GM19438 (cell line): ENCODE data around the gene SPOCK1.
"Not testable (repeated sequence)": the region's sequence is repeated elsewhere in the genome, so short reads cannot be mapped to it uniquely, and the experiment has no call there.

ENCODE experiments used
- ATAC-seq: cut with Tn5 transposase; IDR thresholded peaks from one replicate; pipeline ENCODE4 v1.9.1; 2021; ENCODE audit warnings: low read depth; ENCODE audit not compliant: unreplicated experiment

Gene SPOCK1

GRCh38 chr5:137236252-137236651, 262.9 kb downstream of the SPOCK1 start:
- no peak for ATAC-seq

GRCh38 chr5:137234973-137235943, 263.9 kb downstream of the SPOCK1 start:
- no peak for ATAC-seq

- ATAC-seq, result no peak
Measured at GRCh38 chr5:137233726-137234125, 265.4 kb downstream of the SPOCK1 start.

GRCh38 chr5:137233304-137233703, 265.8 kb downstream of the SPOCK1 start:
- not testable (repeated sequence) for ATAC-seq

GRCh38 chr5:137231540-137231939, 267.6 kb downstream of the SPOCK1 start:
- no peak for ATAC-seq

GRCh38 chr5:137228816-137229215, 270.3 kb downstream of the SPOCK1 start:
- no peak for ATAC-seq

GRCh38 chr5:137226081-137226480, 273.0 kb downstream of the SPOCK1 start:
- ATAC-seq, result no peak

GRCh38 chr5:137223324-137224295, 275.5 kb downstream of the SPOCK1 start:
- ATAC-seq, result no peak

GRCh38 chr5:137221943-137222342, 277.2 kb downstream of the SPOCK1 start:
- ATAC-seq, result no peak

- ATAC-seq, result peak; percentile 74
Measured at GRCh38 chr5:137220523-137220927, 278.6 kb downstream of the SPOCK1 start.

- ATAC-seq, result no peak
Measured at GRCh38 chr5:137218896-137219295, 280.2 kb downstream of the SPOCK1 start.

- ATAC-seq, result no peak
Measured at GRCh38 chr5:137218471-137218870, 280.7 kb downstream of the SPOCK1 start.

GRCh38 chr5:137217599-137218200, 281.4 kb downstream of the SPOCK1 start:
- ATAC-seq, result no peak

GRCh38 chr5:137216976-137217598, 282.0 kb downstream of the SPOCK1 start:
- ATAC-seq, result no peak

GRCh38 chr5:137215780-137216179, 283.3 kb downstream of the SPOCK1 start:
- no peak for ATAC-seq

- ATAC-seq, result no peak
Measured at GRCh38 chr5:137215261-137215660, 283.9 kb downstream of the SPOCK1 start.

GRCh38 chr5:137214446-137215189, 284.5 kb downstream of the SPOCK1 start:
- no peak for ATAC-seq

- ATAC-seq, result no peak
Measured at GRCh38 chr5:137212471-137212870, 286.7 kb downstream of the SPOCK1 start.

- ATAC-seq, result no peak
Measured at GRCh38 chr5:137209232-137209809, 289.8 kb downstream of the SPOCK1 start.
